B cell (primary cell): Measurements from ENCODE around the gene HNRNPLL. TPM values are rescaled to one million over a fixed set of nuclear protein-coding genes. Genes with fewer than 3 reads are reported as not detected.

Experiments
- ATAC-seq: fragments of 200-7000 bp; cut with Tn5 transposase; one replicate; pipeline ENCODE4 v1.10.0; 2021; ENCODE audit warnings: low read depth, mild to moderate bottlenecking, moderate number of reproducible peaks, moderate library complexity
- CTCF ChIA-PET: fragments of 350-600 bp; sonication (Branson Sonifier 250); formaldehyde crosslinking; loops from one replicate; lab custom pipeline; 2021; ENCODE audit warnings: antibody characterized with exemption, inconsistent platforms; lab: Charles Lee
- POLR2A ChIA-PET: fragments of 350-600 bp; sonication (Branson Sonifier 250); formaldehyde crosslinking; loops from one replicate; lab custom pipeline; 2021; ENCODE audit warnings: antibody characterized with exemption; lab: Charles Lee
- DNase-seq: peaks from one replicate; pipeline ENCODE4 v3.0.0; 2013
- H2AFZ ChIP-seq: 2 replicates; pipeline ENCODE4 v1.6.1; 2012; ENCODE audit warnings: mild to moderate bottlenecking, low read depth, low read length; ENCODE audit not compliant: insufficient read depth, poor library complexity, severe bottlenecking
- H3K27ac ChIP-seq, 2 donors: 1 replicate in 1 of 2; 2 replicates in 1 of 2; pipeline ENCODE4 v1.5.1; 2012 to 2013; ENCODE audit warnings: low read length in 2 of 2, mild to moderate bottlenecking in 2 of 2, moderate library complexity in 1 of 2
- H3K27me3 ChIP-seq, 4 experiments: fragments of 200-600 bp in 1 of 4; sonication (generic) in 1 of 4; replicated peaks in 1 of 4; 1 replicate in 2 of 4; 2 replicates in 2 of 4; pipeline versions ENCODE4 v1.6.1 to v1.7.0; 2013 to 2016; ENCODE audit warnings: low read length in 3 of 4, mild to moderate bottlenecking in 2 of 4, mixed read lengths in 1 of 4, moderate library complexity in 1 of 4; ENCODE audit not compliant: insufficient read depth in 4 of 4, control insufficient read depth in 3 of 4; ENCODE audit errors: control extremely low read depth in 1 of 4
- H3K36me3 ChIP-seq, 2 experiments: replicated peaks in 1 of 2; 1 replicate in 1 of 2; 2 replicates in 1 of 2; pipeline versions ENCODE4 v1.6.1 to v1.7.1; 2013; ENCODE audit warnings: low read length in 1 of 2; ENCODE audit not compliant: insufficient read depth in 2 of 2, control insufficient read depth in 1 of 2; ENCODE audit errors: control extremely low read depth in 1 of 2, extremely low read depth in 1 of 2
- H3K4me1 ChIP-seq, 2 donors: fragments of 200-600 bp in 1 of 2; sonication (generic) in 1 of 2; 1 replicate in 1 of 2; 2 replicates in 1 of 2; pipeline versions ENCODE4 v1.5.1 to v1.6.1; 2013 to 2017; ENCODE audit warnings: low read length in 2 of 2; ENCODE audit not compliant: control insufficient read depth in 2 of 2, insufficient read depth in 2 of 2
- H3K4me2 ChIP-seq: replicated peaks from 2 replicates; pipeline ENCODE3; 2012; ENCODE audit warnings: mild to moderate bottlenecking, low read depth, low read length; ENCODE audit not compliant: poor library complexity, severe bottlenecking
- H3K4me3 ChIP-seq, 5 experiments: fragments of 200-600 bp in 1 of 5; sonication (generic) in 1 of 5; 1 replicate in 3 of 5; 2 replicates in 2 of 5; pipeline versions ENCODE4 v1.5.1 to v1.7.0; 2011 to 2016; ENCODE audit warnings: low read length in 4 of 5, mild to moderate bottlenecking in 4 of 5, low read depth in 2 of 5, control low read depth in 1 of 5, moderate library complexity in 1 of 5; ENCODE audit not compliant: insufficient read depth in 1 of 5; ENCODE audit errors: control extremely low read depth in 1 of 5, extremely low read depth in 1 of 5
- H3K79me2 ChIP-seq: fragments of 200-600 bp; sonication (generic); one replicate; pipeline ENCODE4 v1.6.0; 2016; ENCODE audit warnings: low read length; ENCODE audit not compliant: control insufficient read depth, insufficient read depth
- H3K9ac ChIP-seq: fragments of 200-600 bp; sonication (generic); 2 replicates; pipeline ENCODE4 v1.6.1; 2017; ENCODE audit warnings: mild to moderate bottlenecking, low read length, moderate library complexity
- H3K9me3 ChIP-seq, 3 donors: one replicate each; pipeline versions ENCODE4 v1.6.1 to v1.7.1; 2013; ENCODE audit warnings: low read length in 2 of 3; ENCODE audit not compliant: control insufficient read depth in 2 of 3, insufficient read depth in 1 of 3; ENCODE audit errors: control extremely low read depth in 1 of 3
- H4K20me1 ChIP-seq: 2 replicates; pipeline ENCODE4 v1.6.0; 2012; ENCODE audit warnings: mild to moderate bottlenecking, low read length; ENCODE audit not compliant: insufficient read depth, control insufficient read depth, poor library complexity, severe bottlenecking
- H3K27ac Mint-ChIP-seq: one replicate; pipeline ENCODE4 v1.8.0; 2021; ENCODE audit warnings: mixed read lengths
- H3K27me3 Mint-ChIP-seq: one replicate; pipeline ENCODE4 v1.8.0; 2021; ENCODE audit warnings: mixed read lengths
- H3K4me1 Mint-ChIP-seq: one replicate; pipeline ENCODE4 v1.8.0; 2021; ENCODE audit warnings: mixed read lengths
- H3K4me3 Mint-ChIP-seq: one replicate; pipeline ENCODE4 v1.8.0; 2021; ENCODE audit warnings: mixed read lengths
- H3K9me3 Mint-ChIP-seq: one replicate; pipeline ENCODE4 v1.8.0; 2022; ENCODE audit warnings: mixed read lengths; ENCODE audit not compliant: insufficient read depth
- CTCF ChIP-seq: fragments of 200-600 bp; IDR thresholded peaks from one replicate; pipeline ENCODE4 v1.8.0; 2022; ENCODE audit warnings: antibody characterized with exemption, mild to moderate bottlenecking
- EZH2 ChIP-seq: IDR thresholded peaks from 2 replicates; pipeline ENCODE4 v1.6.1; 2012; ENCODE audit warnings: borderline replicate concordance, low read depth, mild to moderate bottlenecking, moderate library complexity, low read length; ENCODE audit not compliant: insufficient read depth, poor library complexity, severe bottlenecking
- WGBS: methylation state at CpG from one replicate; pipeline ENCODE4 v1.1.5; 2013; ENCODE audit warnings: missing lambda C conversion rate; ENCODE audit not compliant: insufficient coverage; 5-methylcytosine and 5-hydroxymethylcytosine counted together
- intact Hi-C: fragments of 100-400 bp; cut with micrococcal nuclease; formaldehyde crosslinking; loops from one replicate; pipeline ENCODE4 v1.10.0; 2022
- polyA plus RNA-seq: library from polyadenylated mRNA; depleted of rRNA; stranded (reverse); fragments of >200 nt; gene quantifications from 2 replicates; pipeline ENCODE4 v1.2.3, GENCODE V29; 2012
- total RNA-seq, 2 donors: library from RNA; stranded (reverse); fragments of 120-200 nt in 1 of 2; gene quantifications; 1 replicate in 1 of 2; 2 replicates in 1 of 2; pipeline versions ENCODE4 v1.2.3 to v1.2.4, GENCODE V29; 2013 to 2022

Gene HNRNPLL
- total and polyA plus RNA-seq, 2 donors (not counting 1 experiment from before 2014, with no cell fraction given), result 2.1 to 6.7 TPM

GRCh38 chr2:38574278-38574677 lies 28.4 kb downstream of the HNRNPLL start:
- intact Hi-C loops, result no loop called here
- no peak overlapping the region for H3K27ac ChIP-seq
- no peaks in the 10 kb centered on the region for H3K4me1 ChIP-seq
- no peaks in the 10 kb centered on the region for H3K36me3 ChIP-seq
- H3K9ac ChIP-seq, result no peak overlapping the region
- H3K4me2 ChIP-seq, result no peak overlapping the region
- Mint-ChIP-seq H3K27ac (no peak overlapping the region), H3K9me3 (no peaks in the 10 kb centered on the region), H3K27me3 (peaks cover 10% of the 10 kb centered on the region), H3K4me1 (no peaks in the 10 kb centered on the region), H3K4me3 (no peak overlapping the region)
- H3K9me3 ChIP-seq, result no peaks in the 10 kb centered on the region
- H4K20me1 ChIP-seq, result no peaks in the 10 kb centered on the region
- no peak for ATAC-seq
- H3K27me3 ChIP-seq, result peaks cover 0 to 5% (median 1%) of the 10 kb centered on the region in 4 experiments
- H3K79me2 ChIP-seq, result no peaks in the 10 kb centered on the region
- H3K4me3 ChIP-seq, result no peak overlapping the region
- ChIA-PET CTCF (interaction anchor here (2.5 kb wide), 1 partner anchor 8 kb away, joined by 11 read pairs; no protein-coding TSS in a partner anchor), POLR2A (no interaction called here)
- TF ChIP-seq EZH2 (no peak), CTCF (no peak)
- H2AFZ ChIP-seq, result no peak overlapping the region
- DNase-seq, result no peak

- Mint-ChIP-seq H3K4me1 (no peaks in the 10 kb centered on the region), H3K4me3 (no peak overlapping the region), H3K27me3 (peaks cover 3% of the 10 kb centered on the region), H3K9me3 (no peaks in the 10 kb centered on the region), H3K27ac (no peak overlapping the region)
- ChIA-PET POLR2A (no interaction called here), CTCF (interaction anchor here (2.5 kb wide), 1 partner anchor 10 kb away, joined by 11 read pairs; no protein-coding TSS in a partner anchor)
- H3K27ac ChIP-seq, result no peak overlapping the region
- H3K4me1 ChIP-seq, result no peaks in the 10 kb centered on the region
- H3K9me3 ChIP-seq, result no peaks in the 10 kb centered on the region
- no peak overlapping the region for H2AFZ ChIP-seq
- DNase-seq, result no peak
- TF ChIP-seq CTCF (no peak), EZH2 (no peak)
- no peaks in the 10 kb centered on the region for H3K36me3 ChIP-seq
- intact Hi-C loops, result no loop called here
- no peak for ATAC-seq
- no peaks in the 10 kb centered on the region for H3K27me3 ChIP-seq
- no peaks in the 10 kb centered on the region for H3K79me2 ChIP-seq
- no peaks in the 10 kb centered on the region for H4K20me1 ChIP-seq
- H3K9ac ChIP-seq, result no peak overlapping the region
- WGBS, result no CpG with 5 or more reads among the region's 1 CpG
- H3K4me3 ChIP-seq, result no peak overlapping the region
- H3K4me2 ChIP-seq, result no peak overlapping the region
These were observed 30.6 kb downstream of the HNRNPLL start for GRCh38 chr2:38572167-38572566.
